Glomerular visceral epithelial cell (primary cell): ENCODE measurements around the gene RIMBP3B.
"Not testable (repeated sequence)": the region's sequence is repeated elsewhere in the genome, so short reads cannot be mapped to it uniquely, and the experiment has no call there.

Source experiments
- DNase-seq: peaks from one replicate; pipeline ENCODE4 v3.0.0-alpha.2; 2016; ENCODE audit errors: extremely low spot score

RIMBP3B gene

GRCh38 chr22:21416375-21416774, 32.8 kb downstream of the RIMBP3B start:
- DNase-seq = not testable (repeated sequence)

GRCh38 chr22:21417227-21417746, 33.7 kb downstream of the RIMBP3B start, which contains the start of gene HIC2:
Gene HIC2 (plus strand): TSS chr22:21417371. CDS start chr22:21442832, 25,461 bp downstream.
- not testable (repeated sequence) for DNase-seq

GRCh38 chr22:21417853-21418252, 34.3 kb downstream of the RIMBP3B start:
- not testable (repeated sequence) for DNase-seq

GRCh38 chr22:21418974-21419638, 35.6 kb downstream of the RIMBP3B start:
- DNase-seq = not testable (repeated sequence)

GRCh38 chr22:21420180-21420763, 36.7 kb downstream of the RIMBP3B start:
- DNase-seq = not testable (repeated sequence)

- not testable (repeated sequence) for DNase-seq
Observed at GRCh38 chr22:21424084-21424709, 40.6 kb downstream of the RIMBP3B start.

- not testable (repeated sequence) for DNase-seq
Observed at GRCh38 chr22:21434378-21435233, 51.1 kb downstream of the RIMBP3B start.

GRCh38 chr22:21435998-21436810, 52.7 kb downstream of the RIMBP3B start:
- DNase-seq = not testable (repeated sequence)

GRCh38 chr22:21438013-21438412, 54.5 kb downstream of the RIMBP3B start:
- not testable (repeated sequence) for DNase-seq
